ENCODE results near the gene MTCL1. TPM values are rescaled to one million over a fixed set of nuclear protein-coding genes. Genes with fewer than 3 reads are reported as not detected.

MTCL1 gene
- total and polyA plus RNA-seq, 2 of the 8 experiments (the other 6 are each of a cell fraction or from before 2014, with no cell fraction given) = 16.6 to 60.8 TPM

GRCh38 chr18:8778386-8778785, 73.0 kb downstream of the MTCL1 start:
- peaks cover 0 to 3% (median under 1%) of the 10 kb centered on the region in 4 experiments; a peak in 4 of 7 replicates for H3K4me1 ChIP-seq (replicated peaks in 1 of 4; ENCODE audit: control insufficient read depth in 3 of 4, insufficient read depth in 4 of 4, low read length in 3 of 4)
- no peak overlapping the region; a peak in 1 of 4 replicates for H3K4me2 ChIP-seq (ENCODE audit: insufficient read depth in 1 of 2, low read depth in 2 of 2, low read length in 2 of 2)
- no peaks in the 10 kb centered on the region for H3K79me2 ChIP-seq (ENCODE audit: control insufficient read depth in 1 of 2, insufficient read depth in 2 of 2, low read length in 2 of 2)
- no peaks in the 10 kb centered on the region for H4K20me1 ChIP-seq (replicated peaks in 1 of 2; ENCODE audit: control insufficient read depth in 1 of 2, insufficient read depth in 2 of 2, low read length in 2 of 2)
- H3K18ac ChIP-seq (ENCODE audit: extremely low read depth, low read length) = no peak overlapping the region
- no peaks in the 10 kb centered on the region; the same call in 1 of the 2 replicates for H3K79me1 ChIP-seq (ENCODE audit: low read depth, low read length)
- H3K36me3 ChIP-seq (ENCODE audit: control insufficient read depth in 2 of 4, insufficient read depth in 4 of 4, low read length in 3 of 4) = peaks cover 0 to 8% (median 1%) of the 10 kb centered on the region in 4 experiments; a peak in 5 of 8 replicates
- H3K23me2 ChIP-seq (ENCODE audit: low read depth, low read length) = no peaks in the 10 kb centered on the region; the same call in 1 of the 2 replicates
- TF ChIP-seq JUN (IDR thresholded peaks at IDR 0.05; ENCODE audit: low read depth, low read length) (no peak), EZH2 (IDR thresholded peaks at IDR 0.05; ENCODE audit: low read depth, low read length, severe bottlenecking) (no peak), ZNF274 (IDR thresholded peaks at IDR 0.05; ENCODE audit: borderline replicate concordance, extremely low read depth, low read length) (no peak), CHD2 (IDR thresholded peaks at IDR 0.05; ENCODE audit: low read length) (no peak), TAF1 (IDR thresholded peaks at IDR 0.05; ENCODE audit: low read depth, low read length) (no peak), SIRT6 (IDR thresholded peaks at IDR 0.05; ENCODE audit: low read length) (no peak), HDAC2 (IDR thresholded peaks at IDR 0.05; ENCODE audit: borderline replicate concordance in 1 of 2, low read depth in 2 of 2, low read length in 2 of 2) (no peak), TCF12 (IDR thresholded peaks at IDR 0.05; ENCODE audit: low read depth, low read length) (no peak), JUND (IDR thresholded peaks at IDR 0.05; ENCODE audit: low read length) (no peak), NANOG (IDR thresholded peaks at IDR 0.05; ENCODE audit: insufficient read depth, low read depth, low read length, poor library complexity, severe bottlenecking) (no peak), RNF2 (IDR thresholded peaks at IDR 0.05; ENCODE audit: borderline replicate concordance, low read depth, low read length, missing control alignments, poor library complexity, severe bottlenecking) (no peak), KDM1A (IDR thresholded peaks at IDR 0.05; ENCODE audit: borderline replicate concordance, low read length) (no peak), KDM4A (IDR thresholded peaks at IDR 0.05; ENCODE audit: low read depth, low read length, severe bottlenecking) (no peak)
- H2AK5ac ChIP-seq (ENCODE audit: low read depth, low read length) = no peak overlapping the region
- H2AFZ ChIP-seq (ENCODE audit: low read length) = no peak overlapping the region
- H4K91ac ChIP-seq (replicated peaks; ENCODE audit: insufficient read length, low read length) = no peak overlapping the region
- no peak overlapping the region for H3K14ac ChIP-seq (ENCODE audit: insufficient read length)
- ChIA-PET POLR2A (ENCODE audit: partially characterized antibody) (interaction anchor here (0.9 to 1.8 kb wide), 4 partner anchors 8 to 71 kb away, joined by 3 to 5 read pairs (median 4); no protein-coding TSS in a partner anchor), CTCF (ENCODE audit: partially characterized antibody) (interaction anchor here (1.0 to 7.0 kb wide), 6 partner anchors 10 to 204 kb away, joined by 3 to 32 read pairs (median 4); no protein-coding TSS in a partner anchor)
- 79% methylated on average over 3 of the region's 3 CpGs; no CpG with 5 or more reads in 1 of the 2 experiments for WGBS, 2 experiments (ENCODE audit: extremely low coverage in 1 of 2, insufficient coverage in 1 of 2, insufficient read length in 1 of 2, insufficient replicate concordance in 2 of 2, low coverage in 1 of 2, low lambda C conversion rate in 2 of 2, missing lambda C conversion rate in 1 of 2)
- H3K4ac ChIP-seq (replicated peaks; ENCODE audit: insufficient read length, low read depth, low read length) = no peak overlapping the region
- H4K5ac ChIP-seq (ENCODE audit: insufficient read length, low read depth, low read length) = no peak overlapping the region
- FAIRE-seq (no peak), DNase-seq (ENCODE audit: low read depth in 1 of 2, low spot score in 2 of 2) (no peak)
- no peak overlapping the region for H4K8ac ChIP-seq (ENCODE audit: extremely low read depth, insufficient read depth, low read length)
- H3K23ac ChIP-seq (ENCODE audit: insufficient read length) = no peak overlapping the region
- H3K9me3 ChIP-seq (ENCODE audit: insufficient read depth in 2 of 2, low read depth in 1 of 2, low read length in 1 of 2) = no peaks in the 10 kb centered on the region
- H3K27me3 ChIP-seq (replicated peaks in 1 of 4; ENCODE audit: control insufficient read depth in 3 of 4, extremely low read depth in 1 of 4, insufficient read depth in 3 of 4, low read length in 3 of 4) = no peaks in the 10 kb centered on the region
- H3K9ac ChIP-seq (replicated peaks in 1 of 4; ENCODE audit: extremely low read depth in 1 of 4, low read depth in 3 of 4, low read length in 3 of 4) = no peak overlapping the region
- no peak overlapping the region for H2BK20ac ChIP-seq (ENCODE audit: low read length)
- no peak overlapping the region for H2BK120ac ChIP-seq (replicated peaks; ENCODE audit: low read depth, low read length)
- no peak overlapping the region for H2BK12ac ChIP-seq (ENCODE audit: low read depth, low read length)
- H3K4me3 ChIP-seq (ENCODE audit: extremely low read depth in 1 of 4, insufficient read depth in 2 of 4, low read depth in 3 of 4, low read length in 4 of 4) = no peak overlapping the region
- H2BK15ac ChIP-seq (ENCODE audit: low read length) = no peak overlapping the region
- no peak overlapping the region for H3K56ac ChIP-seq (replicated peaks; ENCODE audit: insufficient read length, low read depth, low read length)
- H2BK5ac ChIP-seq (ENCODE audit: low read depth, low read length) = no peak overlapping the region
- no peak overlapping the region for H3K27ac ChIP-seq (ENCODE audit: low read depth, low read length)
